Measurements from ENCODE around the gene PXDC1. TPM values are rescaled to one million over a fixed set of nuclear protein-coding genes. Genes with fewer than 3 reads are reported as not detected.
A peak's percentile ranks its signal among the peaks of the same experiment; 100 is the strongest.

Gene PXDC1
- total RNA-seq, 1 experiment from 2014 or later: 42.9 TPM

GRCh38 chr6:3752531-3753227 is 1.2 kb upstream of the PXDC1 start:
- no peaks in the 10 kb centered on the region for H3K36me3 ChIP-seq (ENCODE audit: control insufficient read depth, insufficient read depth, low read length)
- H3K4me1 Mint-ChIP-seq (ENCODE audit: low read depth, unreplicated experiment): peaks cover 7% of the 10 kb centered on the region
- H3K27me3 ChIP-seq (replicated peaks; ENCODE audit: control insufficient read depth, insufficient read depth, low read length): no peaks in the 10 kb centered on the region
- CTCF ChIA-PET: interaction anchor here (0.6 to 0.9 kb wide), 3 partner anchors 226 to 809 kb away, joined by 3 to 5 read pairs (median 3); no protein-coding TSS in a partner anchor
- H3K27me3 Mint-ChIP-seq (ENCODE audit: insufficient read depth, unreplicated experiment): no peaks in the 10 kb centered on the region
- intact Hi-C loops (cut with micrococcal nuclease; ENCODE audit: unreplicated experiment): no loop called here
- peak overlapping the region; percentile 85 for H3K27ac Mint-ChIP-seq (ENCODE audit: unreplicated experiment)
- H3K4me3 ChIP-seq (ENCODE audit: low read depth, low read length): peak overlapping the region; percentile 95
- POLR2A ChIA-PET: interaction anchor here (0.7 to 1.0 kb wide), 3 partner anchors 69 to 257 kb away, joined by 3 to 4 read pairs (median 4); no protein-coding TSS in a partner anchor
- H3K9me3 Mint-ChIP-seq (ENCODE audit: unreplicated experiment): no peaks in the 10 kb centered on the region
- peak overlapping the region; percentile 62 for H3K4me3 Mint-ChIP-seq (ENCODE audit: unreplicated experiment)
- peaks cover 13% of the 10 kb centered on the region for H3K4me1 ChIP-seq
- no peaks in the 10 kb centered on the region for H3K9me3 ChIP-seq
- no peak for TF ChIP-seq CTCF (IDR thresholded peaks at IDR 0.05; ENCODE audit: insufficient read depth in 1 of 2, low read depth in 1 of 2, low read length in 1 of 2, severe bottlenecking in 1 of 2, unreplicated experiment in 1 of 2)
- peaks cover 12% of the 10 kb centered on the region for H3K36me3 Mint-ChIP-seq (ENCODE audit: insufficient read depth, unreplicated experiment)
- DNase-seq: no peak
- BruUV-seq (replicated peaks): no TSS peak

- ChIA-PET CTCF (interaction anchor here (0.6 to 0.9 kb wide), 3 partner anchors 227 to 808 kb away, joined by 3 to 5 read pairs (median 3); no protein-coding TSS in a partner anchor), POLR2A (interaction anchor here (0.7 to 1.0 kb wide), 3 partner anchors 70 to 257 kb away, joined by 3 to 4 read pairs (median 4); no protein-coding TSS in a partner anchor)
- Histone ChIP-seq H3K4me3 (ENCODE audit: low read depth, low read length) (peak overlapping the region; percentile 95), H3K27me3 (replicated peaks; ENCODE audit: control insufficient read depth, insufficient read depth, low read length) (no peaks in the 10 kb centered on the region), H3K36me3 (ENCODE audit: control insufficient read depth, insufficient read depth, low read length) (no peaks in the 10 kb centered on the region; the same call in 1 of the 2 replicates), H3K4me1 (peaks cover 13% of the 10 kb centered on the region), H3K9me3 (no peaks in the 10 kb centered on the region)
- H3K4me1 Mint-ChIP-seq (ENCODE audit: low read depth, unreplicated experiment): peaks cover 14% of the 10 kb centered on the region
- intact Hi-C loops (cut with micrococcal nuclease; ENCODE audit: unreplicated experiment): loop anchor here (2.0 kb wide), 1 partner anchor 45 kb away; no protein-coding TSS in a partner anchor
- peak overlapping the region; percentile 85 for H3K27ac Mint-ChIP-seq (ENCODE audit: unreplicated experiment)
- DNase-seq: peak; percentile 93 to 95
- H3K27me3 Mint-ChIP-seq (ENCODE audit: insufficient read depth, unreplicated experiment): no peaks in the 10 kb centered on the region
- peak; percentile 51 to 61 for TF ChIP-seq CTCF (IDR thresholded peaks at IDR 0.05; ENCODE audit: insufficient read depth in 1 of 2, low read depth in 1 of 2, low read length in 1 of 2, severe bottlenecking in 1 of 2, unreplicated experiment in 1 of 2)
- no peaks in the 10 kb centered on the region for H3K9me3 Mint-ChIP-seq (ENCODE audit: unreplicated experiment)
- H3K4me3 Mint-ChIP-seq (ENCODE audit: unreplicated experiment): peak overlapping the region; percentile 62
- no TSS peak for BruUV-seq (replicated peaks)
- H3K36me3 Mint-ChIP-seq (ENCODE audit: insufficient read depth, unreplicated experiment): peaks cover 12% of the 10 kb centered on the region
Observed at GRCh38 chr6:3751730-3752530, 417 bp upstream of the PXDC1 start.
